PC-3 (cell line): Measurements from ENCODE around the gene TMEM190. TPM values are rescaled to one million over a fixed set of nuclear protein-coding genes. Genes with fewer than 3 reads are reported as not detected.
A peak's percentile ranks its signal among the peaks of the same experiment; 100 is the strongest.

Experiments
- ATAC-seq: fragments of 200-7000 bp; cut with Tn5 transposase; 2 replicates; pipeline ENCODE4 v1.9.1; 2020; ENCODE audit warnings: mild to moderate bottlenecking, moderate library complexity
- BruUV-seq: library from RNA; stranded (reverse); fragments of 400-500 nt; replicated peaks from 2 replicates; lab custom pipeline; 2021; lab: Mats Ljungman, UMichigan
- CTCF ChIA-PET: fragments of 300-600 bp; sonication (Branson Sonifier 250); formaldehyde crosslinking; loops from one replicate; lab custom pipeline; 2022; ENCODE audit warnings: antibody characterized with exemption; lab: Charles Lee
- POLR2A ChIA-PET: fragments of 300-600 bp; sonication (Branson Sonifier 250); formaldehyde crosslinking; loops from one replicate; lab custom pipeline; 2022; ENCODE audit warnings: antibody characterized with exemption; ENCODE audit not compliant: unreplicated experiment; lab: Charles Lee
- DNase-seq: peaks from one replicate; pipeline ENCODE4 v3.0.0-alpha.2; 2015
- H2AFZ ChIP-seq: fragments of 300-600 bp; sonication (generic); 2 replicates; pipeline ENCODE4 v1.6.0; 2016; ENCODE audit warnings: antibody characterized with exemption, low read length
- H3F3A ChIP-seq: fragments of 300-600 bp; sonication (generic); one replicate; pipeline ENCODE4 v1.6.0; 2017; ENCODE audit warnings: antibody characterized with exemption, low read length, control low read depth, mild to moderate bottlenecking; ENCODE audit not compliant: unreplicated experiment
- H3K27ac ChIP-seq: fragments of 300-600 bp; sonication (generic); 2 replicates; pipeline ENCODE4 v1.5.1; 2016; ENCODE audit warnings: mild to moderate bottlenecking, low read length
- H3K27me3 ChIP-seq: fragments of 300-600 bp; sonication (generic); 2 replicates; pipeline ENCODE4 v1.6.1; 2016; ENCODE audit warnings: low read length, mixed read lengths
- H3K36me3 ChIP-seq: fragments of 300-600 bp; sonication (generic); 2 replicates; pipeline ENCODE4 v1.6.1; 2016; ENCODE audit warnings: low read depth, mixed run types, low read length, mixed read lengths
- H3K4me1 ChIP-seq: fragments of 300-600 bp; sonication (generic); 2 replicates; pipeline ENCODE4 v1.5.1; 2016; ENCODE audit warnings: low read length; ENCODE audit not compliant: insufficient read depth
- H3K4me2 ChIP-seq: fragments of 300-600 bp; sonication (generic); 2 replicates; pipeline ENCODE4 v1.6.0; 2016; ENCODE audit warnings: low read length
- H3K4me3 ChIP-seq: fragments of 300-600 bp; sonication (generic); 2 replicates; pipeline ENCODE4 v1.5.1; 2016; ENCODE audit warnings: mild to moderate bottlenecking, low read length, mixed read lengths
- H3K79me2 ChIP-seq: fragments of 300-600 bp; sonication (generic); 2 replicates; pipeline ENCODE4 v1.6.1; 2017; ENCODE audit warnings: low read length, mixed read lengths
- H3K9ac ChIP-seq: fragments of 300-600 bp; sonication (generic); 2 replicates; pipeline ENCODE4 v1.6.0; 2016; ENCODE audit warnings: mild to moderate bottlenecking, low read length
- H3K9me2 ChIP-seq: fragments of 300-600 bp; sonication (generic); replicated peaks from 2 replicates; pipeline ENCODE4 v1.6.1; 2016; ENCODE audit warnings: mixed run types, low read length, mixed read lengths
- H3K9me3 ChIP-seq: fragments of 300-600 bp; sonication (generic); 2 replicates; pipeline ENCODE4 v1.6.1; 2016; ENCODE audit warnings: low read length, mixed read lengths
- H4K20me1 ChIP-seq: fragments of 300-600 bp; sonication (generic); 2 replicates; pipeline ENCODE4 v1.6.1; 2016; ENCODE audit warnings: low read length, mixed read lengths
- CTCF ChIP-seq: fragments of 300-600 bp; sonication (generic); conservative IDR thresholded peaks from 2 replicates; pipeline ENCODE4 v1.5.1; 2017; ENCODE audit warnings: antibody characterized with exemption, low read depth, mild to moderate bottlenecking, low read length
- EZH2 ChIP-seq: fragments of 300-600 bp; sonication (generic); IDR thresholded peaks from one replicate; pipeline ENCODE4 v1.6.1; 2017; ENCODE audit warnings: antibody characterized with exemption, mild to moderate bottlenecking, low read length; ENCODE audit not compliant: unreplicated experiment
- EZH2phosphoT487 ChIP-seq: fragments of 300-600 bp; sonication (generic); IDR thresholded peaks from 2 replicates; pipeline ENCODE4 v1.6.1; 2018; ENCODE audit warnings: mild to moderate bottlenecking, antibody characterized with exemption, low read length, borderline replicate concordance
- intact Hi-C: fragments of 100-400 bp; cut with micrococcal nuclease; formaldehyde crosslinking; loops from 2 replicates; pipeline ENCODE4 v1.9.0; 2023
- total RNA-seq: library from RNA; depleted of rRNA; stranded (reverse); fragments of >200 nt; gene quantifications from 2 replicates; pipeline ENCODE4 v1.2.3, GENCODE V29; 2014

Gene TMEM190
- total RNA-seq, 1 experiment from 2014 or later, result not detected

- no peak for ATAC-seq
- CTCF ChIA-PET, result no interaction called here
- H3K9ac ChIP-seq, result peak overlapping the region; percentile 88
Observed at GRCh38 chr19:55340784-55341147, 35.9 kb upstream of the TMEM190 start.

GRCh38 chr19:55341171-55341588, 35.4 kb upstream of the TMEM190 start:
- no TSS peak for BruUV-seq
- no peaks in the 10 kb centered on the region for H3K27me3 ChIP-seq
- H2AFZ ChIP-seq, result no peak overlapping the region; the same call in 1 of the 2 replicates
- H3K9me3 ChIP-seq, result no peaks in the 10 kb centered on the region
- intact Hi-C loops, result no loop called here
- ATAC-seq (no peak), DNase-seq (peak; percentile 62)
- ChIA-PET POLR2A (interaction anchor here (0.6 kb wide), 1 partner anchor 14 kb away, joined by 3 read pairs; no protein-coding TSS in a partner anchor), CTCF (interaction anchor here (0.5 to 0.7 kb wide), 2 partner anchors 13 to 43 kb away, joined by 3 to 12 read pairs; partner anchors contain the start of gene TMEM238)
- peak overlapping the region; percentile 97 for H3K4me2 ChIP-seq
- no peaks in the 10 kb centered on the region for H4K20me1 ChIP-seq
- H3K4me1 ChIP-seq, result peaks cover 27% of the 10 kb centered on the region
- TF ChIP-seq EZH2phosphoT487, result no peak
- TF ChIP-seq EZH2, result no peak
- TF ChIP-seq CTCF, result no peak
- H3K27ac ChIP-seq, result 0 out of 2 replicates have a peak overlapping the region, but pooled peaks have one; percentile 38
- no peaks in the 10 kb centered on the region for H3K36me3 ChIP-seq
- peaks cover 11% of the 10 kb centered on the region for H3K79me2 ChIP-seq
- H3F3A ChIP-seq, result no peaks in the 10 kb centered on the region
- peak overlapping the region; percentile 88 for H3K9ac ChIP-seq
- H3K4me3 ChIP-seq, result peak overlapping the region; percentile 80
- no peaks in the 10 kb centered on the region for H3K9me2 ChIP-seq

More at GRCh38 chr19:55340784-55341147, 35.9 kb upstream of the TMEM190 start:
- Histone ChIP-seq H4K20me1 (no peaks in the 10 kb centered on the region), H3K27me3 (no peaks in the 10 kb centered on the region), H3K9me3 (no peaks in the 10 kb centered on the region), H3K79me2 (peaks cover 11% of the 10 kb centered on the region), H3K27ac (peak overlapping the region; percentile 38), H3K4me3 (peak overlapping the region; percentile 80), H3K9me2 (no peaks in the 10 kb centered on the region), H2AFZ (no peak overlapping the region; the same call in 1 of the 2 replicates), H3F3A (no peaks in the 10 kb centered on the region), H3K4me2 (peak overlapping the region; percentile 97), H3K4me1 (peaks cover 26% of the 10 kb centered on the region), H3K36me3 (no peaks in the 10 kb centered on the region)
- POLR2A ChIA-PET, result no interaction called here
- intact Hi-C loops, result no loop called here
- DNase-seq, result no peak
- BruUV-seq, result no TSS peak
- TF ChIP-seq CTCF (peak; percentile 44), EZH2phosphoT487 (no peak), EZH2 (no peak)
